ENCODE results near the gene PDE4D. TPM values are rescaled to one million over a fixed set of nuclear protein-coding genes. Genes with fewer than 3 reads are reported as not detected.
"Not testable (repeated sequence)": the region's sequence is repeated elsewhere in the genome, so short reads cannot be mapped to it uniquely, and the experiment has no call there.

Gene PDE4D
- total RNA-seq, 1 experiment from 2014 or later: 2.1 TPM

DNA sequence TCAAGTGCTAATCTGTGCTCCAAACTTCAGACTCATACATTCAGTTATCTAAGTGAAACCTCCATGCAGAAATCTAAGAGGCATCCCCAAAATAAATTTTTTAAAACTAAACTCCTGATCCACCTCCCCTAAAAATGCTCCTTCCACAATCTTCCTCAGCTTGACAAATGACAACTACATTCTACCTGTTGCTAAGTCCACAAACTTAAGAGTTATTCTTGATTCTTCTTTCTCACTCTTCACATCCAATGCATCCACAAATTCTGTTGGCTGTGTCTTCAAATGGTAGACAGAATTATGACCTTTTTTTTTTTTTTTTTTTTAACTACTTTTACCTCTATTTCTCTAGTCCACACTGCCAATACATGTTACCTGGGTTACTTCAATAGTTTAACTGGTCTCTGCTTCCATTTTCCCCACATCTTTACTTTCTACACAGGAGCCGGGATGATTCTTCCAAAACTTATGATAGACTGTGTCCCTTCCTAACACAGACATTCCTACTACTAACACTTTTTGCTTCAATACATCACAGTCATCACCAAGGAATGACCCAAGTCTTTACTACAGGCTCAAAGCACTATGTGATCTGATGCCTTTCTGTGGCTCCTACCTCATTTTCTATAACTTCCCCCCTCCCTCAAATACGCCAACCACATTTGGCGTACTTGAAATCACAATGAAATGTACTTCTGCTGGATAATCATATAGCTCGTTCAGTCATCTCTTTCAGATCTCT is 143.6 kb downstream of the PDE4D start:
- Histone ChIP-seq H2AFZ (ENCODE audit: low read length) (no peak overlapping the region), H3K27ac (ENCODE audit: insufficient read length, low read depth, low read length) (no peak overlapping the region), H2BK120ac (ENCODE audit: low read depth, low read length, poor library complexity, severe bottlenecking) (no peak overlapping the region), H3K23ac (ENCODE audit: insufficient read length, low read depth, low read length) (no peak overlapping the region), H4K5ac (ENCODE audit: insufficient read length, low read depth, low read length) (no peak overlapping the region), H2BK15ac (ENCODE audit: low read depth, low read length) (no peak overlapping the region), H3K14ac (ENCODE audit: insufficient read depth, low read length) (no peak overlapping the region), H3T11ph (ENCODE audit: low read length) (no peak overlapping the region), H2AK5ac (ENCODE audit: insufficient read length, low read length) (no peak overlapping the region), H3K27me3 (ENCODE audit: insufficient read depth, low read length) (no peaks in the 10 kb centered on the region), H3K4me2 (ENCODE audit: insufficient read depth, insufficient read length, low read length) (no peak overlapping the region), H4K20me1 (ENCODE audit: control insufficient read depth, insufficient read depth, insufficient read length) (no peaks in the 10 kb centered on the region), H3K56ac (ENCODE audit: insufficient read length, low read depth, low read length) (no peak overlapping the region), H3K79me2 (ENCODE audit: insufficient read depth, low read length) (no peaks in the 10 kb centered on the region), H2BK5ac (ENCODE audit: insufficient read length, low read length) (no peak overlapping the region), H2BK20ac (ENCODE audit: low read depth, low read length, poor library complexity, severe bottlenecking) (no peak overlapping the region), H3K4ac (ENCODE audit: low read depth, low read length) (no peak overlapping the region), H3K4me1 (ENCODE audit: insufficient read depth, low read length) (no peaks in the 10 kb centered on the region; the same call in 1 of the 2 replicates), H4K8ac (replicated peaks; ENCODE audit: insufficient read length, low read depth, low read length) (no peak overlapping the region), H3K79me1 (ENCODE audit: insufficient read depth, low read depth, low read length, poor library complexity, severe bottlenecking) (no peaks in the 10 kb centered on the region), H4K91ac (ENCODE audit: insufficient read length, low read depth, low read length) (no peak overlapping the region), H2BK12ac (ENCODE audit: insufficient read length, low read depth, low read length) (no peak overlapping the region), H3K9ac (ENCODE audit: extremely low read depth, insufficient read length, low read length) (no peak overlapping the region), H3K23me2 (ENCODE audit: insufficient read length, low read depth, low read length, poor library complexity, severe bottlenecking) (no peaks in the 10 kb centered on the region), H3K18ac (ENCODE audit: insufficient read length, low read depth, low read length) (no peak overlapping the region), H3K9me3 (ENCODE audit: control insufficient read depth, low read depth, low read length) (no peaks in the 10 kb centered on the region)
- no peaks in the 10 kb centered on the region for H3K27me3 Mint-ChIP-seq (ENCODE audit: low read depth)
- no peak overlapping the region for H3K4me3 Mint-ChIP-seq
- no peaks in the 10 kb centered on the region for H3K4me1 Mint-ChIP-seq
- H3K36me3 Mint-ChIP-seq (ENCODE audit: insufficient read depth in 1 of 3, low read depth in 3 of 3): no peaks in the 10 kb centered on the region
- no peaks in the 10 kb centered on the region for H3K9me3 Mint-ChIP-seq
- WGBS (ENCODE audit: extremely low coverage, insufficient read length, low lambda C conversion rate): no CpG with 5 or more reads among the region's 4 CpGs
- H3K27ac Mint-ChIP-seq: no peak overlapping the region
- DNase-seq: no peak
- TF ChIP-seq, protein P1, sequence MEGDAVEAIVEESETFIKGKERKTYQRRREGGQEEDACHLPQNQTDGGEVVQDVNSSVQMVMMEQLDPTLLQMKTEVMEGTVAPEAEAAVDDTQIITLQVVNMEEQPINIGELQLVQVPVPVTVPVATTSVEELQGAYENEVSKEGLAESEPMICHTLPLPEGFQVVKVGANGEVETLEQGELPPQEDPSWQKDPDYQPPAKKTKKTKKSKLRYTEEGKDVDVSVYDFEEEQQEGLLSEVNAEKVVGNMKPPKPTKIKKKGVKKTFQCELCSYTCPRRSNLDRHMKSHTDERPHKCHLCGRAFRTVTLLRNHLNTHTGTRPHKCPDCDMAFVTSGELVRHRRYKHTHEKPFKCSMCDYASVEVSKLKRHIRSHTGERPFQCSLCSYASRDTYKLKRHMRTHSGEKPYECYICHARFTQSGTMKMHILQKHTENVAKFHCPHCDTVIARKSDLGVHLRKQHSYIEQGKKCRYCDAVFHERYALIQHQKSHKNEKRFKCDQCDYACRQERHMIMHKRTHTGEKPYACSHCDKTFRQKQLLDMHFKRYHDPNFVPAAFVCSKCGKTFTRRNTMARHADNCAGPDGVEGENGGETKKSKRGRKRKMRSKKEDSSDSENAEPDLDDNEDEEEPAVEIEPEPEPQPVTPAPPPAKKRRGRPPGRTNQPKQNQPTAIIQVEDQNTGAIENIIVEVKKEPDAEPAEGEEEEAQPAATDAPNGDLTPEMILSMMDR (conservative IDR thresholded peaks at IDR 0.05): no peak

DNA sequence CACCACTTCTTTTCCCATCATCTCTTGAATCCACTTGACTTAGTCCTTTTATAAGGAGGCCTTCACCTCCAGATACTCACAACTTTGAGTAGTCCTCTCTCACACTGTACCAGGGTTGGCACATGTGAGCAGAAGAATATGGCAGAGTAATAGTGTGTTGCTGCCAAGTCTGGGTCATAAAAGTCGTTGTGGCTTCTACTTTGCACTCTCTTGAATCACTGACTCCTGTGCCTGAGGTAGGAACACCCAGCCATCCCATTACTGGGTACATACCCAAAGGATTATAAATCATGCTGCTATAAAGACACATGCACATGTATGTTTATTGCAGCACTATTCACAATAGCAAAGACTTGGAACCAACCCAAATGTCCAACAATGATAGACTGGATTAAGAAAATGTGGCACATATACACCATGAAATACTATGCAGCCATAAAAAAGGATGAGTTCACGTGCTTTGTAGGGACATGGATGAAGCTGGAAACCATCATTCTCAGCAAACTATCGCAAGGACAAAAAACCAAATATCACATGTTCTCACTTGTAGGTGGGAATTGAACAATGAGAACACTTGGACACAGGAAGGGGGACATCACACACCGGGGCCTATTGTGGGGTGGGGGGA is 145.4 kb downstream of the PDE4D start:
- H3K23ac ChIP-seq (ENCODE audit: insufficient read length, low read depth, low read length); H3K9me3 ChIP-seq (ENCODE audit: control insufficient read depth, low read depth, low read length); H2BK15ac ChIP-seq (ENCODE audit: low read depth, low read length); H2BK20ac ChIP-seq (ENCODE audit: low read depth, low read length, poor library complexity, severe bottlenecking); H3K27me3 Mint-ChIP-seq (ENCODE audit: low read depth); H3K36me3 Mint-ChIP-seq (ENCODE audit: insufficient read depth in 1 of 3, low read depth in 3 of 3); H2AFZ ChIP-seq (ENCODE audit: low read length); H3K4me1 ChIP-seq (ENCODE audit: insufficient read depth, low read length); DNase-seq; H3K27me3 ChIP-seq (ENCODE audit: insufficient read depth, low read length); H3K18ac ChIP-seq (ENCODE audit: insufficient read length, low read depth, low read length); H3K27ac ChIP-seq (ENCODE audit: insufficient read length, low read depth, low read length); H2BK12ac ChIP-seq (ENCODE audit: insufficient read length, low read depth, low read length); H4K8ac ChIP-seq (replicated peaks; ENCODE audit: insufficient read length, low read depth, low read length); H3K79me1 ChIP-seq (ENCODE audit: insufficient read depth, low read depth, low read length, poor library complexity, severe bottlenecking); H3K4me3 Mint-ChIP-seq; H3T11ph ChIP-seq (ENCODE audit: low read length); H2BK120ac ChIP-seq (ENCODE audit: low read depth, low read length, poor library complexity, severe bottlenecking); H4K5ac ChIP-seq (ENCODE audit: insufficient read length, low read depth, low read length); H2BK5ac ChIP-seq (ENCODE audit: insufficient read length, low read length); H3K4ac ChIP-seq (ENCODE audit: low read depth, low read length); H3K4me1 Mint-ChIP-seq; H3K9ac ChIP-seq (ENCODE audit: extremely low read depth, insufficient read length, low read length); H3K23me2 ChIP-seq (ENCODE audit: insufficient read length, low read depth, low read length, poor library complexity, severe bottlenecking); H3K9me3 Mint-ChIP-seq; H3K27ac Mint-ChIP-seq; H4K20me1 ChIP-seq (ENCODE audit: control insufficient read depth, insufficient read depth, insufficient read length); H2AK5ac ChIP-seq (ENCODE audit: insufficient read length, low read length); H3K56ac ChIP-seq (ENCODE audit: insufficient read length, low read depth, low read length); H4K91ac ChIP-seq (ENCODE audit: insufficient read length, low read depth, low read length); H3K79me2 ChIP-seq (ENCODE audit: insufficient read depth, low read length); H3K14ac ChIP-seq (ENCODE audit: insufficient read depth, low read length); H3K4me2 ChIP-seq (ENCODE audit: insufficient read depth, insufficient read length, low read length): not testable (repeated sequence)
- no CpG with 5 or more reads among the region's 4 CpGs for WGBS (ENCODE audit: extremely low coverage, insufficient read length, low lambda C conversion rate)
